ENCODE measurements around the gene PANK2.
A peak's percentile ranks its signal among the peaks of the same experiment; 100 is the strongest.
"Not testable (repeated sequence)": the region's sequence is repeated elsewhere in the genome, so short reads cannot be mapped to it uniquely, and the experiment has no call there.

Gene PANK2

GRCh38 chr20:3888622-3889488 is at the start of gene PANK2:
Gene PANK2 (plus strand): TSS chr20:3889387.
- peak within 1 kb of the TSS; percentile 98 for H3K4me3 Mint-ChIP-seq
- H3K4me1 Mint-ChIP-seq (ENCODE audit: low read depth) = peaks cover 41% of the 10 kb centered on the region
- no peaks in the 10 kb centered on the region for H3K9me3 Mint-ChIP-seq
- peaks cover 54% of the 10 kb centered on the region for H3K36me3 Mint-ChIP-seq (ENCODE audit: low read depth)
- peak; percentile 96 for DNase-seq (ENCODE audit: low spot score)
- peak within 1 kb of the TSS; percentile 94 for H3K27ac Mint-ChIP-seq
- no peaks in the 10 kb centered on the region for H3K27me3 Mint-ChIP-seq (ENCODE audit: low read depth)

GRCh38 chr20:3840201-3840600 is 49.0 kb upstream of the PANK2 start:
- not testable (repeated sequence) for H3K4me3 Mint-ChIP-seq; H3K27ac Mint-ChIP-seq; H3K9me3 Mint-ChIP-seq; H3K27me3 Mint-ChIP-seq (ENCODE audit: low read depth); H3K36me3 Mint-ChIP-seq (ENCODE audit: low read depth); DNase-seq (ENCODE audit: low spot score)
- H3K4me1 Mint-ChIP-seq (ENCODE audit: low read depth) = peaks cover 11% of the 10 kb centered on the region

- Mint-ChIP-seq H3K4me3 (no peak overlapping the region), H3K27me3 (ENCODE audit: low read depth) (no peaks in the 10 kb centered on the region), H3K4me1 (ENCODE audit: low read depth) (peaks cover 18% of the 10 kb centered on the region), H3K27ac (no peak overlapping the region), H3K36me3 (ENCODE audit: low read depth) (peaks cover 2% of the 10 kb centered on the region), H3K9me3 (no peaks in the 10 kb centered on the region)
- DNase-seq (ENCODE audit: low spot score) = no peak
Observed at GRCh38 chr20:3842348-3842930, 46.7 kb upstream of the PANK2 start.

- no peaks in the 10 kb centered on the region for H3K9me3 Mint-ChIP-seq
- H3K27ac Mint-ChIP-seq = no peak overlapping the region
- no peak overlapping the region for H3K4me3 Mint-ChIP-seq
- DNase-seq (ENCODE audit: low spot score) = no peak
- H3K27me3 Mint-ChIP-seq (ENCODE audit: low read depth) = no peaks in the 10 kb centered on the region
- peaks cover 23% of the 10 kb centered on the region for H3K4me1 Mint-ChIP-seq (ENCODE audit: low read depth)
- peaks cover 5% of the 10 kb centered on the region for H3K36me3 Mint-ChIP-seq (ENCODE audit: low read depth)
Observed at GRCh38 chr20:3843490-3843889, 45.7 kb upstream of the PANK2 start.

- DNase-seq (ENCODE audit: low spot score); H3K27me3 Mint-ChIP-seq (ENCODE audit: low read depth); H3K9me3 Mint-ChIP-seq; H3K4me3 Mint-ChIP-seq; H3K36me3 Mint-ChIP-seq (ENCODE audit: low read depth); H3K27ac Mint-ChIP-seq: not testable (repeated sequence)
- H3K4me1 Mint-ChIP-seq (ENCODE audit: low read depth) = peaks cover 24% of the 10 kb centered on the region
Observed at GRCh38 chr20:3843990-3844619, 45.1 kb upstream of the PANK2 start.

- Mint-ChIP-seq H3K36me3 (ENCODE audit: low read depth) (peaks cover 15% of the 10 kb centered on the region), H3K4me1 (ENCODE audit: low read depth) (peaks cover 18% of the 10 kb centered on the region), H3K9me3 (no peaks in the 10 kb centered on the region), H3K4me3 (peak overlapping the region; percentile 90), H3K27me3 (ENCODE audit: low read depth) (no peaks in the 10 kb centered on the region), H3K27ac (peak overlapping the region; percentile 82)
- no peak for DNase-seq (ENCODE audit: low spot score)
Observed at GRCh38 chr20:3846378-3846739, 42.8 kb upstream of the PANK2 start.

GRCh38 chr20:3846740-3847428 is 42.3 kb upstream of the PANK2 start, which contains the start of gene MAVS:
Gene MAVS (plus strand): TSS chr20:3846834. CDS start chr20:3854625, 7,791 bp downstream.
- peak within 1 kb of the TSS; percentile 90 for H3K4me3 Mint-ChIP-seq
- no peaks in the 10 kb centered on the region for H3K27me3 Mint-ChIP-seq (ENCODE audit: low read depth)
- peaks cover 15% of the 10 kb centered on the region for H3K36me3 Mint-ChIP-seq (ENCODE audit: low read depth)
- no peaks in the 10 kb centered on the region for H3K9me3 Mint-ChIP-seq
- DNase-seq (ENCODE audit: low spot score) = peak; percentile 90
- peak within 1 kb of the TSS; percentile 82 for H3K27ac Mint-ChIP-seq
- H3K4me1 Mint-ChIP-seq (ENCODE audit: low read depth) = peaks cover 18% of the 10 kb centered on the region

- Mint-ChIP-seq H3K36me3 (ENCODE audit: low read depth) (peaks cover 15% of the 10 kb centered on the region), H3K4me1 (ENCODE audit: low read depth) (peaks cover 18% of the 10 kb centered on the region), H3K4me3 (peak overlapping the region; percentile 90), H3K27ac (peak overlapping the region; percentile 79), H3K27me3 (ENCODE audit: low read depth) (no peaks in the 10 kb centered on the region), H3K9me3 (no peaks in the 10 kb centered on the region)
- no peak for DNase-seq (ENCODE audit: low spot score)
Observed at GRCh38 chr20:3847429-3847940, 41.7 kb upstream of the PANK2 start.

GRCh38 chr20:3848565-3848964 is 40.6 kb upstream of the PANK2 start:
- Mint-ChIP-seq H3K27ac (peak overlapping the region; percentile 64), H3K36me3 (ENCODE audit: low read depth) (peaks cover 15% of the 10 kb centered on the region), H3K9me3 (no peaks in the 10 kb centered on the region), H3K27me3 (ENCODE audit: low read depth) (no peaks in the 10 kb centered on the region), H3K4me1 (ENCODE audit: low read depth) (peaks cover 18% of the 10 kb centered on the region), H3K4me3 (peak overlapping the region; percentile 90)
- DNase-seq (ENCODE audit: low spot score) = no peak

- no peak overlapping the region for H3K4me3 Mint-ChIP-seq
- H3K36me3 Mint-ChIP-seq (ENCODE audit: low read depth) = peaks cover 25% of the 10 kb centered on the region
- no peaks in the 10 kb centered on the region for H3K27me3 Mint-ChIP-seq (ENCODE audit: low read depth)
- no peak for DNase-seq (ENCODE audit: low spot score)
- no peaks in the 10 kb centered on the region for H3K9me3 Mint-ChIP-seq
- peaks cover 6% of the 10 kb centered on the region for H3K4me1 Mint-ChIP-seq (ENCODE audit: low read depth)
- no peak overlapping the region for H3K27ac Mint-ChIP-seq
Observed at GRCh38 chr20:3854462-3854871, 34.7 kb upstream of the PANK2 start.

- no peaks in the 10 kb centered on the region for H3K27me3 Mint-ChIP-seq (ENCODE audit: low read depth)
- H3K36me3 Mint-ChIP-seq (ENCODE audit: low read depth) = peaks cover 41% of the 10 kb centered on the region
- no peaks in the 10 kb centered on the region for H3K9me3 Mint-ChIP-seq
- no peak overlapping the region for H3K27ac Mint-ChIP-seq
- H3K4me1 Mint-ChIP-seq (ENCODE audit: low read depth) = peaks cover 6% of the 10 kb centered on the region
- no peak overlapping the region for H3K4me3 Mint-ChIP-seq
- no peak for DNase-seq (ENCODE audit: low spot score)
Observed at GRCh38 chr20:3857405-3857804, 31.8 kb upstream of the PANK2 start.

GRCh38 chr20:3858689-3859088 is 30.5 kb upstream of the PANK2 start:
- DNase-seq (ENCODE audit: low spot score) = no peak
- Mint-ChIP-seq H3K36me3 (ENCODE audit: low read depth) (peaks cover 54% of the 10 kb centered on the region), H3K9me3 (no peaks in the 10 kb centered on the region), H3K27me3 (ENCODE audit: low read depth) (no peaks in the 10 kb centered on the region), H3K4me1 (ENCODE audit: low read depth) (peaks cover 6% of the 10 kb centered on the region), H3K27ac (peak overlapping the region; percentile 26), H3K4me3 (no peak overlapping the region)

GRCh38 chr20:3861191-3861590 is 28.0 kb upstream of the PANK2 start:
- Mint-ChIP-seq H3K9me3 (no peaks in the 10 kb centered on the region), H3K27ac (no peak overlapping the region), H3K4me3 (no peak overlapping the region), H3K27me3 (ENCODE audit: low read depth) (no peaks in the 10 kb centered on the region), H3K4me1 (ENCODE audit: low read depth) (peaks cover 3% of the 10 kb centered on the region), H3K36me3 (ENCODE audit: low read depth) (peaks cover 65% of the 10 kb centered on the region)
- no peak for DNase-seq (ENCODE audit: low spot score)
